Tibial artery (tissue), 4 donors: Measurements from ENCODE around the gene NOS3.

Experiments
- DNase-seq, 2 donors: peaks; one replicate each; pipeline ENCODE4 v3.0.0-alpha.2; 2019
- H3K27ac ChIP-seq, 2 donors: fragments of 200-600 bp; sonication (generic) in 1 of 2; 1 replicate in 1 of 2; 2 replicates in 1 of 2; pipeline ENCODE4 v1.5.1; 2018 to 2019; ENCODE audit warnings: mild to moderate bottlenecking in 1 of 2
- H3K27me3 ChIP-seq, 2 donors: fragments of 200-600 bp; sonication (generic) in 1 of 2; one replicate each; pipeline versions ENCODE4 v1.5.1 to v1.6.0; 2016 to 2019
- H3K36me3 ChIP-seq, 3 donors: fragments of 200-600 bp; sonication (generic) in 2 of 3; one replicate each; pipeline ENCODE4 v1.5.1; 2016 to 2019; ENCODE audit warnings: mild to moderate bottlenecking in 2 of 3
- H3K4me1 ChIP-seq, 4 donors: fragments of 200-600 bp; sonication (generic) in 2 of 4; 1 replicate in 3 of 4; 2 replicates in 1 of 4; pipeline ENCODE4 v1.5.1; 2016 to 2019
- H3K4me3 ChIP-seq, 2 donors: fragments of 200-600 bp; sonication (generic) in 1 of 2; 1 replicate in 1 of 2; 2 replicates in 1 of 2; pipeline ENCODE4 v1.5.1; 2018 to 2019; ENCODE audit warnings: mild to moderate bottlenecking in 2 of 2
- H3K9me3 ChIP-seq, 3 donors: fragments of 200-600 bp; sonication (generic) in 1 of 3; one replicate each; pipeline ENCODE4 v1.5.1; 2016 to 2019
- intact Hi-C: fragments of 100-400 bp; cut with DNase I; formaldehyde crosslinking; loops from one replicate; pipeline ENCODE4 v1.15.0; 2023; ENCODE audit warnings: low total_unique reads
- TF ChIP-seq, protein P1 (sequence below), 2 experiments: fragments of 200-600 bp in 1 of 2; fragments of 450-650 bp in 1 of 2; IDR thresholded peaks; one replicate each; pipeline ENCODE4 v1.5.1; 2017 to 2019; ENCODE audit warnings: antibody characterized with exemption in 2 of 2, mild to moderate bottlenecking in 1 of 2, moderate library complexity in 1 of 2

Gene NOS3

DNA sequence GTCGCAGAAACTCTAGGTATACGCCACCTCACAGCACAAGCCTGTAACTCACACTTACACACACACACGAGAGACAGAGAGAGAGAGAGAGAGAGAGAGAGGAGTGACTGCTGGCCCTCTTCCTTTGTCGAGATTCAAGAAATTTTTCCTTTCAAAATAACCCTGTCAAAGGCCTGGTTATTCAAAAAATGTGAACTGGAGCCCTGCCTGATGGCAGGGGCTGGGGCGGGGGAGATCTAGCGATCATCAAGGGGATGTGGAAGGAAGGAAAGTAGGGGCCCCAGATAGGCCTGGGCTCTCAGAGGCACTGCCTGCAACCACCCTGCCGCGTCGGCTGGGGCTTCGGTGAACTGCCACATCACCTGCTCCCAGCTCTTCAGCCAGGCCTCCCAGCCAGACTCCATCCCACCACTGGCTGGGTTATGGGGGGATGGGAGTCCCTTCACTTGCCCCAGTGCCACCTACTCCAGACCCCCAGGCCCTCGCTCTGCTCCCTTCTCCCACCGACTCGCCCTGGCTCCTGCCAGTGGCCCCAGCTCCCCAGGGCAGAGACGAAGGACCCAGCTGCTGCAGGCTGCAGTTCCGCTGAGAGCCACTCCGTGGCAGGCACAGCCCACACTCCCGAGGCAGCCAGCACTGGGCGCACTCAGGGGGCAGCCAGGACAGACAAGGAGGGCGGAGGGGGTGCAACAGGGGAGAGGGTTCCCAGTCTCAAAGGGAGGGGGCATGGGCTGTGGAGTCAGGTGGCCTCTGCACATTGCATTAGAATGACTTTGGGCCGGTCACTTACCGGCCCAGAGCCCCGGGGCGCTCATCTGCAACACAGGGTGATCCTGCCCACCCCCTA, 28.0 kb upstream of the NOS3 start:
- peaks cover 0 to 10% (median 3%) of the 10 kb centered on the region in 4 donors for H3K4me1 ChIP-seq
- no peaks in the 10 kb centered on the region for H3K9me3 ChIP-seq

DNA sequence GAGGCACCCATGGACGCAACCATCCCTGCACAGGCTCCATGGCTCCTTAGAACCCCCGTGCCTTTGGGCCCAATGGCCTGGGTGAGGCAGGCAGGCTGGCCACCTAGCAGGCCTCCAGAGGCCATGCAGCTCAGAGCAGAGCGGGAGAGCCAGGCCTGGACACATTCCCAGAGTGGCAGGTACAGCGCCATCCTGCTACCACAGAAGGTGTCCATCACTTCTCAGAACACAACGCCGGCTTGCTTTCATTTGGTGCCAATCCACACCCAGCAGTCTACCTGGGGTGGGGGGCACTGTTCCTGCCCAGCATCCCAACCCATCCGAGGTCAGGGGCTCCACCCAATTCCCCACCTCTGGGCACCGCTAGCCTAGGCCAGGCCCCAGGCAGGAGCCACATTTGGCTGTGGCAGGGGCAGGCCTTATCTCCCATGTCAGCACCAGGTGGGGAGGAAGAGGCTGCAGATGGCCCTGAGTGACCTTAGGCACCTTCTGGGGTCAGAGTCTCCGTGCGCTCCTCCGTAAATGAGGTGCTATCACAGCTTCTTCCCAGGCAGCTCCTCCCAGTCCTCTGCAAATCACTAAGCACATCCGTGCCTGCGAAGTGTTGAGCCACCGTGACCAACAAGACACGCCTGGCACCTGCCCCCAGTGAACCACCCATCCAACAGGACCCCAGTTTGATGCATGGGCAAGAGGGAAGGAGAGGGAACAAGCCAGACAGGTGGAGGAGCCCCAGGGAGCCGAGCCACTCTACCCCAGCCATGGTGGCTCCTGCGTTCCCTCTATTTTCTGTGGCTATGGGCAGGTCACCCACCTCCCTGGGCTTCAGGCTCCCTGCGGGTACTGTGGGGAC, 26.9 kb upstream of the NOS3 start:
- intact Hi-C loops, result no loop called here
- TF ChIP-seq, protein P1, sequence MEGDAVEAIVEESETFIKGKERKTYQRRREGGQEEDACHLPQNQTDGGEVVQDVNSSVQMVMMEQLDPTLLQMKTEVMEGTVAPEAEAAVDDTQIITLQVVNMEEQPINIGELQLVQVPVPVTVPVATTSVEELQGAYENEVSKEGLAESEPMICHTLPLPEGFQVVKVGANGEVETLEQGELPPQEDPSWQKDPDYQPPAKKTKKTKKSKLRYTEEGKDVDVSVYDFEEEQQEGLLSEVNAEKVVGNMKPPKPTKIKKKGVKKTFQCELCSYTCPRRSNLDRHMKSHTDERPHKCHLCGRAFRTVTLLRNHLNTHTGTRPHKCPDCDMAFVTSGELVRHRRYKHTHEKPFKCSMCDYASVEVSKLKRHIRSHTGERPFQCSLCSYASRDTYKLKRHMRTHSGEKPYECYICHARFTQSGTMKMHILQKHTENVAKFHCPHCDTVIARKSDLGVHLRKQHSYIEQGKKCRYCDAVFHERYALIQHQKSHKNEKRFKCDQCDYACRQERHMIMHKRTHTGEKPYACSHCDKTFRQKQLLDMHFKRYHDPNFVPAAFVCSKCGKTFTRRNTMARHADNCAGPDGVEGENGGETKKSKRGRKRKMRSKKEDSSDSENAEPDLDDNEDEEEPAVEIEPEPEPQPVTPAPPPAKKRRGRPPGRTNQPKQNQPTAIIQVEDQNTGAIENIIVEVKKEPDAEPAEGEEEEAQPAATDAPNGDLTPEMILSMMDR (IDR thresholded peaks at IDR 0.05), result no peak

More for the DNA sequence above, 28.0 kb upstream of the NOS3 start:
- intact Hi-C loops, result no loop called here
- Histone ChIP-seq H3K4me3 (no peak overlapping the region), H3K27me3 (peaks cover 0 to 55% of the 10 kb centered on the region in 2 donors), H3K27ac (peak overlapping the region in 1 of 2 donors; percentile 16), H3K36me3 (no peaks in the 10 kb centered on the region)
- TF ChIP-seq, protein P1 (IDR thresholded peaks at IDR 0.05), result peak; percentile 62 to 73
- no peak for DNase-seq

DNA sequence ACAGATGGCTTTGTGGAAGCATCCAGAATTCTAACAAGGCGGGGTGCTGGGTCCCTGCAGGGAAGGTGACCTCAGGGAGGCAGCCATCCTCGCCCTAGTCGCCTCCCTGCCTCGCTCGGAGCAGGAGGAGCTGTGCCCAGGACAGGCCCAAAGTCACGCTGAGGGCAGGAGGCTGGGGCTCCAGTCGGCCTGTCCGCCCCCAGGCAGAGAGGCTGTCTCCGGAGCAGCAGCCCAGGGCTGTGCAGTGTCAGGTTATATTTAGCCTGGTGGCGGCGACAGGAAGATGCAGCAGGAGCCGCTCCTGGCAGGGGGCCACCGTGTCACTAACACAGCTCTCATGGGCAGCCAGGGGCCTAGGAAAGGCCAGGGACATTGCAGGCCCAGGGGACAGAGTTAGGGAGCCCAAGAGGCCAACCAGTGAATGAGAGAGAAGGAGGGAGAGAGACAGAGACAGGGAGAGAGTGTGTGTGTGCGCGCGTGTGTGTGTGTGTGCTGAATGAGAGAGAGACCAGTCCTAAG, 26.2 kb upstream of the NOS3 start:
- Histone ChIP-seq H3K27ac (no peak overlapping the region), H3K36me3 (no peaks in the 10 kb centered on the region), H3K9me3 (no peaks in the 10 kb centered on the region), H3K4me3 (no peak overlapping the region), H3K4me1 (peaks cover 0 to 10% (median 3%) of the 10 kb centered on the region in 4 donors), H3K27me3 (peaks cover 0 to 53% of the 10 kb centered on the region in 2 donors)
- DNase-seq, result no peak
- TF ChIP-seq, protein P1 (IDR thresholded peaks at IDR 0.05), result no peak
- intact Hi-C loops, result no loop called here

More for the DNA sequence above, 26.9 kb upstream of the NOS3 start:
- Histone ChIP-seq H3K4me1 (peaks cover 0 to 10% (median 3%) of the 10 kb centered on the region in 4 donors), H3K36me3 (no peaks in the 10 kb centered on the region), H3K4me3 (no peak overlapping the region), H3K9me3 (no peaks in the 10 kb centered on the region), H3K27me3 (peaks cover 0 to 51% of the 10 kb centered on the region in 2 donors), H3K27ac (no peak overlapping the region)
- no peak for DNase-seq

DNA sequence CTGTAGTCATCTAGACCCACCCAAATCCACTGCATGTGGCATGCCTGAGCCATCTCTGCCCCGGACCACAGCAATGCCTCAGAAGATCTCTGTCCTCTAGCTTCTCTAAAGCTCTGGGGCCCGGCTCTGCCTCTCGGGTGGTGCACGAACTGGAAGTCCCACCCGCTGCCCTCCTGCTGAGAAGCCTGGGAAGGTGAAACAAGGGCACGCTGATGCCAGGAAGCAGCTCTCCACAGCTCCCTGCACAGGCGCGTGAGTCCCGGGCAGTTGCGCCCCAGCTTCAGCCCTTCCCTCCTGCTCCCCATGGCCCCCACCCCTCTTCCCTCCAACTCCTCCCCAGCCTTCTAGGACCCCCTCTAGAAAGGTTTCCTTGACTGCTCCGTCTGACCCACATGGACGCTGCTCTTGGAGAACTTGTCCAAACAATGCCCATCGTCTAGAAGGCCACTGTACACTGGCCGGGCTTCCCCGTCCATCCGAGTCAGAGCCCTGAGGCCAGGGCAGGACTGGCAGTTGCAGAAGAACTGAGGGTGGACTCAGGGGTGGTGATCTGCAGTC, 25.5 kb upstream of the NOS3 start:
- peaks cover 0 to 10% (median 3%) of the 10 kb centered on the region in 4 donors for H3K4me1 ChIP-seq

DNA sequence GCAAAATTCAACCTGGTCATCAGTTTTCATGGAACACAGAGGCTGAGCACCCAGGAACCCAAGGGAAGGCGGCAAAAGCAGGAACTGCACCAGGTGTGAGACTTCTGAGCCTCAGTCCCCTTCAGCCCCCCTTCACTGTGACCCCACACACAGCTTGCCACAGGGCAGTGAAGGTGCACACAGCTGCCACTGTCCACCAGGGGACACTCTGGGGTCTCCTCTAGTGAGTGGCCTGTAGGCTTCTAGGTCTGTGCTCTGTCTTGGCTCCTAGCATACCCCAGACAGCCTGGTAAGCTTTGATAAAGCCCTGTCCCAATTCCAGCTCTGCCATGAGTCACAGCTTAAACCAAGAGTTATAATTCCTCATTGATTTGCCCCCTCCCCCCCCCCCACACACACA, 24.8 kb upstream of the NOS3 start:
- Histone ChIP-seq H3K4me1 (peaks cover 0 to 10% (median 3%) of the 10 kb centered on the region in 4 donors), H3K36me3 (no peaks in the 10 kb centered on the region), H3K27ac (no peak overlapping the region), H3K4me3 (no peak overlapping the region), H3K27me3 (peaks cover 0 to 63% of the 10 kb centered on the region in 2 donors), H3K9me3 (no peaks in the 10 kb centered on the region)
- DNase-seq, result no peak
- TF ChIP-seq, protein P1 (IDR thresholded peaks at IDR 0.05), result no peak
- intact Hi-C loops, result no loop called here

More for the DNA sequence above, 25.5 kb upstream of the NOS3 start:
- DNase-seq, result no peak
- Histone ChIP-seq H3K27ac (no peak overlapping the region), H3K9me3 (no peaks in the 10 kb centered on the region), H3K36me3 (no peaks in the 10 kb centered on the region), H3K4me3 (no peak overlapping the region), H3K27me3 (peaks cover 0 to 57% of the 10 kb centered on the region in 2 donors)
- TF ChIP-seq, protein P1 (IDR thresholded peaks at IDR 0.05), result no peak
- intact Hi-C loops, result no loop called here
